GM19099 (cell line): Measurements from ENCODE around the gene PCDHA9.

ENCODE experiments used
- POLR2A ChIP-seq: IDR thresholded peaks from 3 replicates; pipeline ENCODE4 v1.6.1; 2011; ENCODE audit warnings: low read depth; ENCODE audit not compliant: insufficient read length; ENCODE audit errors: extremely low read depth

Gene PCDHA9

GRCh38 chr5:140840978-140841962 is 6.9 kb upstream of the PCDHA9 start, which contains the start of gene PCDHA8:
TSS of gene PCDHA8 (plus strand) at chr5:140841187. CDS start at chr5:140841322, 135 bp downstream.
- TF ChIP-seq POLR2A = no peak

GRCh38 chr5:140842798-140843733 is 5.1 kb upstream of the PCDHA9 start:
- TF ChIP-seq POLR2A = no peak

- no peak for TF ChIP-seq POLR2A
These were observed 7.8 kb downstream of the PCDHA9 start, which contains the start of gene PCDHA10 for GRCh38 chr5:140855772-140856674. TSS of gene PCDHA10 (plus strand) at chr5:140855897. CDS start at chr5:140856049, 152 bp downstream.

- TF ChIP-seq POLR2A = no peak
These were observed 9.2 kb downstream of the PCDHA9 start for GRCh38 chr5:140857177-140857986.

GRCh38 chr5:140857987-140858240 is 9.7 kb downstream of the PCDHA9 start:
- TF ChIP-seq POLR2A = no peak

GRCh38 chr5:140862441-140863295 is 14.5 kb downstream of the PCDHA9 start:
- TF ChIP-seq POLR2A = no peak

- no peak for TF ChIP-seq POLR2A
These were observed 20.8 kb downstream of the PCDHA9 start, which contains the start of gene PCDHA11 for GRCh38 chr5:140868721-140869554. TSS of gene PCDHA11 (plus strand) at chr5:140868957. CDS start at chr5:140869104, 147 bp downstream.

GRCh38 chr5:140869555-140869886 is 21.3 kb downstream of the PCDHA9 start:
- TF ChIP-seq POLR2A = no peak

GRCh38 chr5:140870221-140871201 is 22.3 kb downstream of the PCDHA9 start:
- no peak for TF ChIP-seq POLR2A
